MCF 10A (cell line): ENCODE results near the gene TMBIM1. TPM values are rescaled to one million over a fixed set of nuclear protein-coding genes. Genes with fewer than 3 reads are reported as not detected.

ENCODE experiments used
- BruUV-seq: library from RNA; stranded (reverse); fragments of 400-500 nt; replicated peaks from 2 replicates; lab custom pipeline; 2021; lab: Mats Ljungman, UMichigan
- CTCF ChIA-PET: fragments of 300-600 bp; sonication (Branson Sonifier 250); formaldehyde crosslinking; extraction: SDS; loops from one replicate; lab custom pipeline; 2021; ENCODE audit warnings: antibody characterized with exemption, inconsistent platforms; lab: Yijun Ruan, JAX
- POLR2A ChIA-PET: fragments of 300-600, 350-650 bp; sonication (Branson Sonifier 250); formaldehyde crosslinking; extraction: SDS; loops from one replicate; lab custom pipeline; 2020; ENCODE audit warnings: antibody characterized with exemption, inconsistent platforms; lab: Yijun Ruan, JAX
- DNase-seq: peaks from one replicate; pipeline ENCODE4 v3.0.0-alpha.2; 2018; ENCODE audit not compliant: unreplicated experiment
- H3K27ac Mint-ChIP-seq: one replicate; pipeline ENCODE4 v1.8.0; 2022; ENCODE audit warnings: mild to moderate bottlenecking, low read depth, mixed read lengths; ENCODE audit not compliant: unreplicated experiment
- H3K27me3 Mint-ChIP-seq: one replicate; pipeline ENCODE4 v1.8.0; 2022; ENCODE audit warnings: mixed read lengths; ENCODE audit not compliant: insufficient read depth, unreplicated experiment
- H3K36me3 Mint-ChIP-seq: one replicate; pipeline ENCODE4 v1.8.0; 2022; ENCODE audit warnings: mild to moderate bottlenecking, moderate library complexity, mixed read lengths; ENCODE audit not compliant: insufficient read depth, unreplicated experiment
- H3K4me1 Mint-ChIP-seq: one replicate; pipeline ENCODE4 v1.8.0; 2022; ENCODE audit warnings: mixed read lengths; ENCODE audit not compliant: insufficient read depth, unreplicated experiment
- H3K4me3 Mint-ChIP-seq: one replicate; pipeline ENCODE4 v1.8.0; 2022; ENCODE audit warnings: mild to moderate bottlenecking, moderate library complexity, mixed read lengths; ENCODE audit not compliant: unreplicated experiment
- H3K9me3 Mint-ChIP-seq: one replicate; pipeline ENCODE4 v1.8.0; 2022; ENCODE audit warnings: mixed read lengths; ENCODE audit not compliant: unreplicated experiment
- CTCF ChIP-seq: fragments of 200-600 bp; IDR thresholded peaks from one replicate; pipeline ENCODE4 v1.8.0; 2022; ENCODE audit warnings: antibody characterized with exemption, mild to moderate bottlenecking; ENCODE audit not compliant: unreplicated experiment
- intact Hi-C: fragments of 100-400 bp; cut with micrococcal nuclease; formaldehyde crosslinking; loops from 2 replicates; pipeline ENCODE4 v1.14.1; 2022
- total RNA-seq: library from RNA; stranded (reverse); gene quantifications from 2 replicates; pipeline ENCODE4 v1.2.3, GENCODE V29; 2022

The TMBIM1 gene
- total RNA-seq, 1 experiment from 2014 or later: 107 TPM

DNA sequence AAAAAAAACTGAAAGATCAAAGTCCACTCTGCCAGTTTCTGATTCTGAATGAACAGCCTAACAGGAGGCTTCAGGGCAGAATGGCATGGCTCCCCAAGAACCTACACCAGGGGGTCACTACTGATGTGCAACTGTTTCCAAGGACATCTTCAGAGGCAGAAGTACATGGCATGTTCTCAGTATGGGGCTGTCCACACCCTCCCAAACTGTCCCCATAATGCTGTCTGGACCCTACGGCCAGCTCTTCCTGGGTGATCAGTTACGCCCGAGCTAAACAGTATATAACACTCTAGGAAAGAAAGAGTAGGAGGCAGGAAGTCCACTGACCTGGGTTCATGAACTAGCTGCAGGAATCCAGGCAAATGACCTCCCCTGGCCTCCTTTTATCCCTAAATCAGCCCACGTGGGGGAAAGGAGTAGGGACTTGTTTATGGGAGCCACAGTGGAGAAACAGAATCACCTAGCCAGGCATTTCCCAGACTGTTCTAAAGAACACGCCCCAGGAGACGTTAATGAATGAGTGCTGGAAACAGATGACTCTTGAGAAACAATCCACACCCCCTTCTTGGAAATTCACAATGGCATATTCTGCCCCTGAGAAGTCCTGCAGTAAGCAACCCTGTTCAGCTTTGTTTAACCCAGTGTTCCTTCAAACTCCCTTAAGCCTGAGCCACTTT is 2.5 kb downstream of the TMBIM1 start:
- intact Hi-C loops: no loop called here
- peak; percentile 69 for DNase-seq
- H3K36me3 Mint-ChIP-seq: peaks cover 14% of the 10 kb centered on the region
- peak overlapping the region; percentile 75 for H3K4me3 Mint-ChIP-seq
- peak overlapping the region; percentile 91 for H3K27ac Mint-ChIP-seq
- ChIA-PET CTCF (interaction anchor here (1.0 to 12.3 kb wide), 6 partner anchors 10 to 175 kb away, joined by 3 to 215 read pairs (median 11); partner anchors contain the start of genes AAMP, CATIP and PNKD), POLR2A (interaction anchor here (0.7 to 11.8 kb wide), 9 partner anchors 9 to 117 kb away, joined by 3 to 390 read pairs (median 17); partner anchors contain the start of genes AAMP, ARPC2, CATIP and PNKD)
- no TSS peak for BruUV-seq
- TF ChIP-seq CTCF: no peak
- no peaks in the 10 kb centered on the region for H3K9me3 Mint-ChIP-seq
- peaks cover 49% of the 10 kb centered on the region for H3K4me1 Mint-ChIP-seq
- no peaks in the 10 kb centered on the region for H3K27me3 Mint-ChIP-seq

- H3K9me3 Mint-ChIP-seq: no peaks in the 10 kb centered on the region
- peak; percentile 97 for DNase-seq
- no TSS peak for BruUV-seq
- POLR2A ChIA-PET: interaction anchor here (0.6 to 11.8 kb wide), 17 partner anchors 8 to 401 kb away, joined by 3 to 390 read pairs (median 10); partner anchors contain the start of genes AAMP, ARPC2, CTDSP1 and PNKD
- peak overlapping the region; percentile 99 for H3K27ac Mint-ChIP-seq
- CTCF ChIA-PET: interaction anchor here (0.6 to 7.3 kb wide), 6 partner anchors 11 to 692 kb away, joined by 3 to 160 read pairs (median 14); partner anchors contain the start of genes AAMP, CATIP and PNKD
- TF ChIP-seq CTCF: no peak
- peaks cover 57% of the 10 kb centered on the region for H3K4me1 Mint-ChIP-seq
- peak overlapping the region; percentile 80 for H3K4me3 Mint-ChIP-seq
- intact Hi-C loops: no loop called here
- H3K36me3 Mint-ChIP-seq: peaks cover 40% of the 10 kb centered on the region
- no peaks in the 10 kb centered on the region for H3K27me3 Mint-ChIP-seq
Measured at GRCh38 chr2:218286570-218287459, 5.5 kb downstream of the TMBIM1 start.

- CTCF ChIA-PET: interaction anchor here (0.6 to 7.3 kb wide), 8 partner anchors 12 to 181 kb away, joined by 3 to 160 read pairs (median 4); partner anchors contain the start of genes AAMP, CATIP and PNKD
- DNase-seq: peak; percentile 87
- Mint-ChIP-seq H3K4me3 (peak overlapping the region; percentile 80), H3K27me3 (no peaks in the 10 kb centered on the region), H3K27ac (peak overlapping the region; percentile 99), H3K9me3 (no peaks in the 10 kb centered on the region), H3K36me3 (peaks cover 52% of the 10 kb centered on the region), H3K4me1 (peaks cover 58% of the 10 kb centered on the region)
- BruUV-seq: no TSS peak
- no peak for TF ChIP-seq CTCF
- intact Hi-C loops: no loop called here
- POLR2A ChIA-PET: interaction anchor here (1.2 to 11.8 kb wide), 11 partner anchors 10 to 921 kb away, joined by 3 to 390 read pairs (median 22); partner anchors contain the start of genes AAMP, ARPC2, CTDSP1 and PNKD
Measured at GRCh38 chr2:218285604-218286003, 6.7 kb downstream of the TMBIM1 start.
